ENCODE data around the gene FIP1L1. TPM values are rescaled to one million over a fixed set of nuclear protein-coding genes. Genes with fewer than 3 reads are reported as not detected.
"Not testable (repeated sequence)": the region's sequence is repeated elsewhere in the genome, so short reads cannot be mapped to it uniquely, and the experiment has no call there.

The FIP1L1 gene
- polyA plus RNA-seq, 1 donor, result 57.7 TPM

DNA sequence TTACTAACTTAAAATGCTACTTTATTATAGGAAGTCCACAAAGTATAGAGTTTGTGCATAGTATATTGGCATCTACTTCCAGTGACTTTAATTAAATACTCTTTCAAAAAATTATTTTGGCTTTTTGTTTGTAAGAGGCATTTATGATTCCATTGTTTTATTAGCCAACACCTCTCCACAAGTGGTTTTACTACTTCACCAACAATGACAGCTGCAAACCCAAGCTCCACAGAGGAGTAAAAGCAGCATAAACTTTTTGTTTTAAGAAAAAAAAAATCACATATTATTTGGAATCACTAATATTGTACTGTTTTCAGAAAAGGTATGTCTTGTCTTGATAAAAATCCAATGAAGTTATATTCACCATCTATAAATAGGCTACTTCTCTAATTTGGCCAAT, 88.5 kb downstream of the FIP1L1 start:
- Histone ChIP-seq H3K4me1 (ENCODE audit: control insufficient read depth, insufficient read depth, low read length) (no peaks in the 10 kb centered on the region), H3K27me3 (ENCODE audit: control insufficient read depth, insufficient read depth, low read length) (no peaks in the 10 kb centered on the region), H3K27ac (ENCODE audit: low read length) (no peak overlapping the region), H3K9me3 (ENCODE audit: control insufficient read depth, low read depth, low read length) (peaks cover 6% of the 10 kb centered on the region), H3K36me3 (ENCODE audit: control insufficient read depth, insufficient read depth, low read length) (peaks cover 17% of the 10 kb centered on the region), H3K4me3 (ENCODE audit: low read length) (no peak overlapping the region)
- DNase-seq, result no peak

DNA sequence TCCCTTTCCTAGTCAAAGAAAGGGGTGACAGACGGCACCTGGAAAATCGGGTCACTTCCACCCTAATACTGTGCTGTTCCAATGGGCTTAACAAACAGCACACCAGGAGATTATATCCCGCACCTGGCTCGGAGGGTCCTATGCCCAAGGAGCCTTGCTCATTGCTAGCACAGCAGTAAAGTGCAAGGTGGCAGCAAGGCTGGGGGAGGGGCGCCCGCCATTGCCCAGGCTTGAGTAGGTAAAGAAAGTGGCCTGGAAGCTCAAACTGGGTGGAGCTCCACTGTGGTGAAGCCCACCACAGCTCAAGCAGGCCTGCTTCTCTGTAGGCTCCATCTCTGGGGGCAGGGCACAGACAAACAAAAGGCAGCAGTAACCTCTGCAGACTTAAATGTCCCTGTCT, 89.1 kb downstream of the FIP1L1 start:
- not testable (repeated sequence) for H3K27ac ChIP-seq (ENCODE audit: low read length); H3K9me3 ChIP-seq (ENCODE audit: control insufficient read depth, low read depth, low read length); H3K4me3 ChIP-seq (ENCODE audit: low read length); DNase-seq; H3K27me3 ChIP-seq (ENCODE audit: control insufficient read depth, insufficient read depth, low read length); H3K4me1 ChIP-seq (ENCODE audit: control insufficient read depth, insufficient read depth, low read length)
- no CpG with 5 or more reads among the region's 6 CpGs for WGBS (ENCODE audit: insufficient coverage, low lambda C conversion rate)
- H3K36me3 ChIP-seq (ENCODE audit: control insufficient read depth, insufficient read depth, low read length), result peaks cover 12% of the 10 kb centered on the region

DNA sequence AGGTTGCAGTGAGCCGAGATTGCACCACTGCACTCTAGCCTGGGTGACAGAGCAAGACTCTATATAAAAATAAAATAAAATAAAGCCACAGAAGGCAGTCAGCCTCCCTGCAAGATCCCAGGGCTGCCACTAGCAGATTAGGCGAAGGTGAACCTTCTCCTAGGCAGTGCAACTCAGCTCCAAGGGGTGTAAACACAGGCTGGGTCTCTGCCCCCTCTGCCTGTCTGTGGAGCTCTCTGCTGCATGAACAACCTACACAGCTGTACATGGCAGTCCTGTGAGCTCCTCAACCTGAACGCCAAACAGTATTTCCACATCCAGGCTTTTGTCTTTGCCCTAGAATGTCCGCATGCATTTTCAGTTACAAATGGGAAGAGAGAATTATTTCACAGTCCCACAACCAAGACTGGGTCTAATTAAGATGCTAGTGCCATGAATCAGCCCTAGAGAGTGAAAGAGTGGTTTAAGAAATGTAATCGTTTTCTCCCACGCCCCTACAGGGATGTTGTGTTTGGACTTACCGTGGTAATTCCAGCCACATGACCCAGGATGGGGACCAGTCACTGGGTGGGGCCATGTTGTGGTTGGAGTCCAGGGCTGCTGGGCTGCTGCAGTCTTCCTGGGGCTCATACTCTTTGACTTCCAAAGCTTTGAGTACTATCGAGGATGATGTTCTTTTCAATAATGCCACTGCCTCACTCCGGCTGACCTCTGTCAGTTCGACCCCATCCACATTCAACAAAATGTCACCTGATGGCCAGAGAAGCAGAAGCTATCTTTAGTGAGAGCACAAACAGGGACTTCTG, 99.0 kb downstream of the FIP1L1 start:
- H3K27ac ChIP-seq (ENCODE audit: low read length), result no peak overlapping the region
- no peaks in the 10 kb centered on the region for H3K4me1 ChIP-seq (ENCODE audit: control insufficient read depth, insufficient read depth, low read length)

DNA sequence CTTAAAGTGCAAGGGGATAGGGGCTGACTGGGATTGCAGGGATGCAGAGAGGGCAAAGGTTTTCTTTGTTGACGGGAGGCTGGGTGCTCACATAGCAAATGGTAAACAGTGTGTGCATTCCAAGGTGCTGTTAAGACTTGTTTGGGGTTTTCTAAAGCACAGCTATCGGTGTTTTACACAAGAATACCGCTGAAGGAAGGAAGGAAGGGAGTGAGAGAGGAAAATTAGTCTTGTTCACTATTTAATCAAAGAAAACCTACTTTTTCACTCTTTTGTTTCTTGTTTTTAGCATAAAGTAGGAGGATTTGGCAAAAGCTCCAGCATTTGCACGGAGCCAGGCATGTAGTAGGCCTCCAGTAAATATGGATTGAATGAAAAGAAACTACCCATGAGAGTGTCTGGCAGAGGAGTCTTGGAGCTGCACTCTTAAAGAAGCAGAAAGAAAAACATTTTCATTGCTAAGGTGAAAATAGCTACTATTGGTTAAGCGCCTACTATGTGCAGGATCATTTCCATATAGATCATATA, 99.7 kb downstream of the FIP1L1 start:
- DNase-seq, result no peak
- Histone ChIP-seq H3K9me3 (ENCODE audit: control insufficient read depth, low read depth, low read length) (no peaks in the 10 kb centered on the region), H3K4me1 (ENCODE audit: control insufficient read depth, insufficient read depth, low read length) (no peaks in the 10 kb centered on the region), H3K27me3 (ENCODE audit: control insufficient read depth, insufficient read depth, low read length) (no peaks in the 10 kb centered on the region), H3K27ac (ENCODE audit: low read length) (no peak overlapping the region), H3K4me3 (ENCODE audit: low read length) (no peak overlapping the region), H3K36me3 (ENCODE audit: control insufficient read depth, insufficient read depth, low read length) (peaks cover 28% of the 10 kb centered on the region)
- 50% methylated on average over 3 of the region's 5 CpGs for WGBS (ENCODE audit: insufficient coverage, low lambda C conversion rate)

More for the DNA sequence above, 99.0 kb downstream of the FIP1L1 start:
- Histone ChIP-seq H3K27me3 (ENCODE audit: control insufficient read depth, insufficient read depth, low read length) (no peaks in the 10 kb centered on the region), H3K9me3 (ENCODE audit: control insufficient read depth, low read depth, low read length) (no peaks in the 10 kb centered on the region), H3K36me3 (ENCODE audit: control insufficient read depth, insufficient read depth, low read length) (peaks cover 25% of the 10 kb centered on the region), H3K4me3 (ENCODE audit: low read length) (no peak overlapping the region)
- no peak for DNase-seq
- WGBS (ENCODE audit: insufficient coverage, low lambda C conversion rate), result no CpG with 5 or more reads among the region's 10 CpGs

DNA sequence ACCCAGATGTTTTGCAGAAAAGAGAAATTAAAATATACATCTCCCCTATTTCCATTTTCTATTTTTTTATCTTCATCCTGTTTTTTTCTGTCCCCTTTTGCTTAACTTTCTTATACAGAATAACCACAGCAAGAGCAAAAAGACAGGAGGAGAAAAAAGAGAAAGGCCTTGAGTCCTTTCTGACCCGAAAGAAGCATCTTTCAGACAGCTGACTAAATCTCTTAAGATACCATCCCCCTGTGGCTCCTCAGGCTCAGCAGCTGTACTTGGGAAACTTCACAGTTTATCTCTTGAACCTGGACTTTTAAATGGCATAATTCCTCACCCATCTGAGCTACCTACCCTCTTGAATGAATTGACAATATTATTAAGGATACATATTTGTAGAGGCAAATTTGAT, 100.2 kb downstream of the FIP1L1 start:
- DNase-seq, result no peak
- H3K36me3 ChIP-seq (ENCODE audit: control insufficient read depth, insufficient read depth, low read length), result peaks cover 28% of the 10 kb centered on the region
- WGBS (ENCODE audit: insufficient coverage, low lambda C conversion rate), result no CpG with 5 or more reads among the region's 1 CpG
- no peak overlapping the region for H3K4me3 ChIP-seq (ENCODE audit: low read length)
- no peak overlapping the region for H3K27ac ChIP-seq (ENCODE audit: low read length)
- H3K4me1 ChIP-seq (ENCODE audit: control insufficient read depth, insufficient read depth, low read length), result no peaks in the 10 kb centered on the region
- H3K9me3 ChIP-seq (ENCODE audit: control insufficient read depth, low read depth, low read length), result no peaks in the 10 kb centered on the region
- H3K27me3 ChIP-seq (ENCODE audit: control insufficient read depth, insufficient read depth, low read length), result no peaks in the 10 kb centered on the region

DNA sequence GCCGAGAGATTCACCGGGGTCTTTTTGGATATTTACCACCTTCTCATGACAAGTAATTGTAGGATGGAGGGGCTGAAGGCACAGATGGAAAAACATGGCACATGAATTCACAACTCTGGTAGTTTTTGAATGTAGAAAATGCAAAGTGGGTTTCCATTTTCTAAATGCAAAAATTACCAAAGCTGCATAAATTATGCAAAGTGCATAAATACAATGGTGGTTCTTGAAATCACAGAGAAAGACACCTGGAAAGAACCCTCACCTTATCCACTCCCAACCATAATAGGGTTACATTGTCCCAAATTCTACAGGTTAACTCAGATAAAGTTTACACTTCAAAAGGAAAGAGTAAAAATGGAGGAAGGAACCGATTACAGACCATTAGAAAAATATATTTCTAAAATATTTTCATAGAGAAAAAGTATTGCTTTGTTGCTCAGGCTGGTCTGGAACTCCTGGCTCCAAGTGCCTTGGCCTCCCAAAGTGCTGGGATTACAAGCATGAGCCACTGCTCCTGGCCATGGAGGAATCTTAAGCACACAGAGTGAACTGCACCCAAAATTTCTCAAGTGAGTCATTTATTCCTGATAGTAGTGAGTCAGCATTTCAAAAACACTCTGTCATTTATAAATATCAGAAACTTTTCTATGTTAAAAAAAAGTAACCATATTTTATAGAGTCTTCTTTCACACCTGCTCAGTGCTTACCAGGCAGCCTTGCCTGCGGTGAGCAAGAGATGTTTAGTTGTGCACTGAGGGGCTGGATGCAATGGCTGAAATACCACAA, 101.4 kb downstream of the FIP1L1 start:
- Histone ChIP-seq H3K9me3 (ENCODE audit: control insufficient read depth, low read depth, low read length) (no peaks in the 10 kb centered on the region), H3K27ac (ENCODE audit: low read length) (no peak overlapping the region), H3K36me3 (ENCODE audit: control insufficient read depth, insufficient read depth, low read length) (peaks cover 27% of the 10 kb centered on the region), H3K27me3 (ENCODE audit: control insufficient read depth, insufficient read depth, low read length) (no peaks in the 10 kb centered on the region), H3K4me3 (ENCODE audit: low read length) (no peak overlapping the region), H3K4me1 (ENCODE audit: control insufficient read depth, insufficient read depth, low read length) (no peaks in the 10 kb centered on the region)
- no peak for DNase-seq
- WGBS (ENCODE audit: insufficient coverage, low lambda C conversion rate), result 100% methylated on average over 1 of the region's 4 CpGs

DNA sequence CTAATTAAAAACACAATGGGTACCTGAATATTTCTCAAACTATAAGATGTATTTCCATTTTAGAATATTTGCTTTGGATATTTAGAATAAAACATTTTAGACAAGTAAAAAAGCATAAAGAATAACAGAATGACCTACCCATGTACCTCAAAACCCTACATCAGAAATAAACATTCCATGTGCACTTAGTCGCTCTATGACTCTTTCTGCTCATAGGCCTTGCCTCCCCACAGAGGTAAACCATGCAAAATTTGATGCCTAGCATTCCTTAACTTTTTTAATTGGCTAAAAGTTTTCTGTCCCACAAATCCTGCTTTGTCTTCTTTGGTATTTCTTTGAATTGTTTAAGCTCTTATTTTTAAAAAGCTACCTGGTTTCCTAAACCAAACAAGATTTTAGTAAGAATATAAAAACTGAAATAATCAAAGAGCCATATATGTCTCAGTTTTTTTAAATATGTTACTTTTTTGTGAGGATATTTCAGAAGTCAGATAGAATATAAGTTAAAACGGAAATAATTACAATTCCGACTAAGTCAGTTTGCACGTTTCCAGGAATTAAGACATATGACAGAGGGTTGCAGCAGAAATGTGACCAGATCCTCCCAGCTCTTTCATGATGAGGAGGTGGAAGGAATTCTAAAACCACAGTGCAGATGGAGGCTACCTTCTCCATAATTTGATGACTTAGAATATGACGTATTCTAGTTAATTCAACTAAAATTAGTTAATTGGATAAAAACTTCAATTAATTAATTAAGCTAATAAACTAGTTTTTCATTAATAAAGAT, 102.5 kb downstream of the FIP1L1 start:
- WGBS (ENCODE audit: insufficient coverage, low lambda C conversion rate), result 96% methylated on average over 4 of the region's 5 CpGs
- Histone ChIP-seq H3K4me1 (ENCODE audit: control insufficient read depth, insufficient read depth, low read length) (no peaks in the 10 kb centered on the region), H3K27me3 (ENCODE audit: control insufficient read depth, insufficient read depth, low read length) (no peaks in the 10 kb centered on the region), H3K27ac (ENCODE audit: low read length) (no peak overlapping the region), H3K36me3 (ENCODE audit: control insufficient read depth, insufficient read depth, low read length) (peaks cover 21% of the 10 kb centered on the region), H3K4me3 (ENCODE audit: low read length) (no peak overlapping the region), H3K9me3 (ENCODE audit: control insufficient read depth, low read depth, low read length) (no peaks in the 10 kb centered on the region)
- DNase-seq, result no peak

DNA sequence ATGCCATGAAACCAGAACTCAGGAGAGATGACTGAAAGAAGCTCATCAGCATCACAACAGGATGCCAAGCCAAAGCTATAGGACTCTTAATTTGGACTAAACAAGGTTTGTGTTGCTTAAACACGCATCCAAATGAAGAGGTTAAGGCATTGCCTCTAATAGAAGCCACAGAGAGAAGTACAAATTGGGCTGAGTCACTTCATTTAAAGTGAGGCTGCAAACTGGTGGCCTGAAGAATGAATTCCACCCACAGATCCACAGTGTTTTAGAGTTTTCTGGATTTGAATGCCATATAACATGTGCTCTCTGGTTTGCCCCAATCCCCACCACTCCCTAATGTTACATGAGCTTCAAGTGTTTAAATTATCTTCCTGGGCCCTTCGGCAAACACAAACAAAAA, 103.5 kb downstream of the FIP1L1 start:
- no peak for DNase-seq
- no peaks in the 10 kb centered on the region for H3K4me1 ChIP-seq (ENCODE audit: control insufficient read depth, insufficient read depth, low read length)
- H3K36me3 ChIP-seq (ENCODE audit: control insufficient read depth, insufficient read depth, low read length), result peaks cover 16% of the 10 kb centered on the region
- H3K4me3 ChIP-seq (ENCODE audit: low read length), result no peak overlapping the region
- H3K9me3 ChIP-seq (ENCODE audit: control insufficient read depth, low read depth, low read length), result no peaks in the 10 kb centered on the region
- no peak overlapping the region for H3K27ac ChIP-seq (ENCODE audit: low read length)
- 67% methylated on average over 1 of the region's 2 CpGs for WGBS (ENCODE audit: insufficient coverage, low lambda C conversion rate)
- H3K27me3 ChIP-seq (ENCODE audit: control insufficient read depth, insufficient read depth, low read length), result no peaks in the 10 kb centered on the region

DNA sequence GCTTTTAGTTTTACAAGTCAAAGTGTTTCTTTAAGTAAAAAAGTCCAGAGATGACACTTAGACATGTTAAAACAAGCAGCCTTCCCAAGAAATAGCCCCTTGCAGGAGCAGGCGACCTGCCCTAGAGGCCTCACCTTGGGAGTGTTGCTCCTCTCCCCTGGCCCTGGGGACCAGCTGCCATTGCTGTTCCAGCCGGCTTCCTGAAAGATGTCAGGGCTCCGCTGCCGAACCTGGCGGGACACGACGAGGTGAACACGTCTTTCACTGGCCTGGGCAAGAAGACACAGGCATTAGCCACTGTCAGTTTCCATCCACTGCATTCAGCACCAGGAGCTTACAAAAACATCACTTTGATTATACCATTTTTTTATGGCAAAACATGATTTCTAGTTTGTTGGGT, 104.1 kb downstream of the FIP1L1 start:
- no peak for DNase-seq
- H3K27me3 ChIP-seq (ENCODE audit: control insufficient read depth, insufficient read depth, low read length), result no peaks in the 10 kb centered on the region
- no peaks in the 10 kb centered on the region for H3K4me1 ChIP-seq (ENCODE audit: control insufficient read depth, insufficient read depth, low read length)
- WGBS (ENCODE audit: insufficient coverage, low lambda C conversion rate), result no CpG with 5 or more reads among the region's 8 CpGs
- H3K27ac ChIP-seq (ENCODE audit: low read length), result no peak overlapping the region
- no peaks in the 10 kb centered on the region for H3K9me3 ChIP-seq (ENCODE audit: control insufficient read depth, low read depth, low read length)
- H3K36me3 ChIP-seq (ENCODE audit: control insufficient read depth, insufficient read depth, low read length), result peaks cover 11% of the 10 kb centered on the region
- H3K4me3 ChIP-seq (ENCODE audit: low read length), result no peak overlapping the region

DNA sequence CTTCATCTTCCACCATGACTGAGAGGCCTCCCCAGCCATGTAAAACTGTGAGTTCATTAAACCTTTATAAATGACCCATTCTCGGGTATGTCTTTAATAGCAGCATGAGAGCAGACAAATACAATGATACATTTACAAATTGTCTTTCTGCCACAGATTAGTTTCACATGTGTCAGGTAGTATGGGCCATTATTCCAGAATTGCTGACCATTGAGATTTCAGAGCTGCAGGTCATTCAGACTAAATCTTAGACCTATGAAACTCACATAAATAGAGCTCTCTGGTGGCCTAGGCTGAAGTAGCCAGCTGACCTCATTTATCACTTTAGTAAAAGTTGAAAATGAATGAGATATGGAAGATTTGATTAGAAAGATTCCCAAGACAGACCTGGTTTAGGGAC, 105.8 kb downstream of the FIP1L1 start:
- Histone ChIP-seq H3K4me1 (ENCODE audit: control insufficient read depth, insufficient read depth, low read length) (no peaks in the 10 kb centered on the region), H3K4me3 (ENCODE audit: low read length) (no peak overlapping the region), H3K36me3 (ENCODE audit: control insufficient read depth, insufficient read depth, low read length) (peaks cover 11% of the 10 kb centered on the region), H3K27ac (ENCODE audit: low read length) (no peak overlapping the region), H3K27me3 (ENCODE audit: control insufficient read depth, insufficient read depth, low read length) (no peaks in the 10 kb centered on the region), H3K9me3 (ENCODE audit: control insufficient read depth, low read depth, low read length) (no peaks in the 10 kb centered on the region)
- no CpG with 5 or more reads among the region's 1 CpG for WGBS (ENCODE audit: insufficient coverage, low lambda C conversion rate)
- no peak for DNase-seq

Data from large intestine (tissue), 3 donors.